Activated CD4-positive, alpha-beta T cell treated with anti-CD3 and anti-CD28 coated beads, Interleukin-2, amount 10 ng/mL, durations not matched to agents 24 days and 14 days (primary cell): ENCODE measurements around the gene CIDEA. TPM values are rescaled to one million over a fixed set of nuclear protein-coding genes. Genes with fewer than 3 reads are reported as not detected.

Source experiments
- DNase-seq: peaks from one replicate; pipeline ENCODE4 v3.0.0; 2022
- H3K27ac Mint-ChIP-seq: one replicate; pipeline ENCODE4 v1.8.0; 2022; ENCODE audit warnings: mild to moderate bottlenecking, mixed read lengths
- H3K27me3 Mint-ChIP-seq: one replicate; pipeline ENCODE4 v1.8.0; 2022; ENCODE audit warnings: mixed read lengths
- H3K36me3 Mint-ChIP-seq: one replicate; pipeline ENCODE4 v1.8.0; 2022; ENCODE audit warnings: low read depth, mild to moderate bottlenecking, mixed read lengths
- H3K4me1 Mint-ChIP-seq: one replicate; pipeline ENCODE4 v1.8.0; 2021; ENCODE audit warnings: mixed read lengths
- H3K4me3 Mint-ChIP-seq: one replicate; pipeline ENCODE4 v1.8.0; 2022; ENCODE audit warnings: mild to moderate bottlenecking, moderate library complexity, mixed read lengths
- H3K9me3 Mint-ChIP-seq: one replicate; pipeline ENCODE4 v1.8.0; 2021; ENCODE audit warnings: mixed read lengths
- intact Hi-C: fragments of 100-400 bp; cut with micrococcal nuclease; formaldehyde crosslinking; loops from one replicate; pipeline ENCODE4 v1.15.1; 2023
- total RNA-seq: library from RNA; stranded (reverse); gene quantifications from 2 replicates; pipeline ENCODE4 v1.2.3, GENCODE V29; 2022

The CIDEA gene
- total RNA-seq, 1 donor from 2014 or later: not detected

- Mint-ChIP-seq H3K27me3 (no peaks in the 10 kb centered on the region), H3K4me3 (no peak overlapping the region), H3K27ac (no peak overlapping the region), H3K9me3 (peaks cover 3% of the 10 kb centered on the region), H3K4me1 (no peaks in the 10 kb centered on the region), H3K36me3 (peaks cover 20% of the 10 kb centered on the region)
- intact Hi-C loops: no loop called here
- DNase-seq: no peak
Observed at GRCh38 chr18:12317664-12318333, 63.6 kb downstream of the CIDEA start.

GRCh38 chr18:12318334-12318697 is 64.2 kb downstream of the CIDEA start:
- no peaks in the 10 kb centered on the region for H3K27me3 Mint-ChIP-seq
- intact Hi-C loops: no loop called here
- H3K36me3 Mint-ChIP-seq: peaks cover 18% of the 10 kb centered on the region
- H3K4me3 Mint-ChIP-seq: no peak overlapping the region
- no peak overlapping the region for H3K27ac Mint-ChIP-seq
- no peaks in the 10 kb centered on the region for H3K4me1 Mint-ChIP-seq
- no peaks in the 10 kb centered on the region for H3K9me3 Mint-ChIP-seq
- DNase-seq: no peak

- Mint-ChIP-seq H3K36me3 (peaks cover 14% of the 10 kb centered on the region), H3K27me3 (no peaks in the 10 kb centered on the region), H3K27ac (no peak overlapping the region), H3K4me1 (no peaks in the 10 kb centered on the region), H3K9me3 (no peaks in the 10 kb centered on the region), H3K4me3 (no peak overlapping the region)
- intact Hi-C loops: no loop called here
- no peak for DNase-seq
Observed at GRCh38 chr18:12318857-12319256, 64.7 kb downstream of the CIDEA start.

GRCh38 chr18:12321333-12321732 is 67.2 kb downstream of the CIDEA start:
- H3K36me3 Mint-ChIP-seq: peaks cover 26% of the 10 kb centered on the region
- no peak overlapping the region for H3K4me3 Mint-ChIP-seq
- no peaks in the 10 kb centered on the region for H3K4me1 Mint-ChIP-seq
- no peak overlapping the region for H3K27ac Mint-ChIP-seq
- H3K9me3 Mint-ChIP-seq: no peaks in the 10 kb centered on the region
- no peak for DNase-seq
- intact Hi-C loops: no loop called here
- no peaks in the 10 kb centered on the region for H3K27me3 Mint-ChIP-seq

GRCh38 chr18:12324991-12325725 is 71.0 kb downstream of the CIDEA start:
- no peaks in the 10 kb centered on the region for H3K9me3 Mint-ChIP-seq
- intact Hi-C loops: no loop called here
- H3K27me3 Mint-ChIP-seq: no peaks in the 10 kb centered on the region
- no peak overlapping the region for H3K4me3 Mint-ChIP-seq
- peaks cover 50% of the 10 kb centered on the region for H3K36me3 Mint-ChIP-seq
- no peak overlapping the region for H3K27ac Mint-ChIP-seq
- peaks cover 7% of the 10 kb centered on the region for H3K4me1 Mint-ChIP-seq
- no peak for DNase-seq

- no peak for DNase-seq
- H3K4me3 Mint-ChIP-seq: no peak overlapping the region
- no peak overlapping the region for H3K27ac Mint-ChIP-seq
- intact Hi-C loops: no loop called here
- peaks cover 7% of the 10 kb centered on the region for H3K4me1 Mint-ChIP-seq
- no peaks in the 10 kb centered on the region for H3K9me3 Mint-ChIP-seq
- H3K27me3 Mint-ChIP-seq: no peaks in the 10 kb centered on the region
- peaks cover 48% of the 10 kb centered on the region for H3K36me3 Mint-ChIP-seq
Observed at GRCh38 chr18:12325726-12326245, 71.6 kb downstream of the CIDEA start.

GRCh38 chr18:12326711-12327460 is 72.7 kb downstream of the CIDEA start:
- Mint-ChIP-seq H3K36me3 (peaks cover 43% of the 10 kb centered on the region), H3K27ac (peak overlapping the region; percentile 58), H3K4me1 (peaks cover 7% of the 10 kb centered on the region), H3K9me3 (no peaks in the 10 kb centered on the region), H3K4me3 (no peak overlapping the region), H3K27me3 (no peaks in the 10 kb centered on the region)
- no peak for DNase-seq
- intact Hi-C loops: no loop called here

Other genes with a start within 250 kb of the CIDEA start
- not detected in 2 replicates for gene ANKRD62, start 160.5 kb upstream of the CIDEA start, total RNA-seq
- gene TUBB6, start 53.9 kb downstream of the CIDEA start, total RNA-seq: 36.6 and 40.2 TPM in 2 replicates
- 71.8 and 74.6 TPM in 2 replicates for gene AFG3L2, start 122.9 kb downstream of the CIDEA start, total RNA-seq
- gene PRELID3A, start 153.6 kb downstream of the CIDEA start, total RNA-seq: 5.5 and 5.9 TPM in 2 replicates